Peyer's patch (tissue), 4 donors: ENCODE measurements around the gene STX7. TPM values are rescaled to one million over a fixed set of nuclear protein-coding genes. Genes with fewer than 3 reads are reported as not detected.
A peak's percentile ranks its signal among the peaks of the same experiment; 100 is the strongest.
"Not testable (repeated sequence)": the region's sequence is repeated elsewhere in the genome, so short reads cannot be mapped to it uniquely, and the experiment has no call there.

Experiments
- DNase-seq, 3 donors: peaks; one replicate each; pipeline ENCODE4 v3.0.0-alpha.2; 2017 to 2019
- H3K27ac ChIP-seq, 4 donors: fragments of 200-600 bp; sonication (generic); one replicate each; pipeline ENCODE4 v1.5.1; 2016 to 2019
- H3K27me3 ChIP-seq, 2 donors: fragments of 200-600 bp; sonication (generic); one replicate each; pipeline ENCODE4 v1.5.1; 2019
- H3K36me3 ChIP-seq, 3 donors: fragments of 200-600 bp; sonication (generic); one replicate each; pipeline ENCODE4 v1.5.1; 2016 to 2019
- H3K4me1 ChIP-seq, 4 donors: fragments of 200-600 bp; sonication (generic); one replicate each; pipeline ENCODE4 v1.5.1; 2016 to 2019
- H3K4me3 ChIP-seq, 4 donors: fragments of 200-600 bp; sonication (generic); 1 replicate in 3 of 4; 2 replicates in 1 of 4; pipeline ENCODE4 v1.5.1; 2016 to 2019; ENCODE audit warnings: mild to moderate bottlenecking in 1 of 4
- H3K9me3 ChIP-seq, 4 donors: fragments of 200-600 bp; sonication (generic); one replicate each; pipeline ENCODE4 v1.5.1; 2016 to 2019; ENCODE audit warnings: mild to moderate bottlenecking in 1 of 4
- POLR2A ChIP-seq, 2 donors: fragments of 450-650 bp; IDR thresholded peaks; one replicate each; pipeline ENCODE4 v1.5.1; 2017; ENCODE audit warnings: antibody characterized with exemption in 2 of 2, mild to moderate bottlenecking in 2 of 2, moderate library complexity in 2 of 2
- total RNA-seq, 4 donors: library from RNA; depleted of rRNA; stranded (reverse); fragments of >200 nt; gene quantifications; one replicate each; pipeline ENCODE4 v1.1.0, GENCODE V29; 2016
- TF ChIP-seq, protein P1 (sequence below), 6 experiments: fragments of 450-650 bp in 4 of 6; fragments of 200-600 bp in 2 of 6; sonication (generic) in 1 of 6; IDR thresholded peaks; one replicate each; pipeline ENCODE4 v1.5.1; 2017 to 2019; ENCODE audit warnings: antibody characterized with exemption in 6 of 6, mild to moderate bottlenecking in 3 of 6, moderate library complexity in 1 of 6

The STX7 gene, protein sequence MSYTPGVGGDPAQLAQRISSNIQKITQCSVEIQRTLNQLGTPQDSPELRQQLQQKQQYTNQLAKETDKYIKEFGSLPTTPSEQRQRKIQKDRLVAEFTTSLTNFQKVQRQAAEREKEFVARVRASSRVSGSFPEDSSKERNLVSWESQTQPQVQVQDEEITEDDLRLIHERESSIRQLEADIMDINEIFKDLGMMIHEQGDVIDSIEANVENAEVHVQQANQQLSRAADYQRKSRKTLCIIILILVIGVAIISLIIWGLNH
- 10 to 100 TPM; 31.4 to 65.9 (median 51.9) TPM for total RNA-seq

DNA sequence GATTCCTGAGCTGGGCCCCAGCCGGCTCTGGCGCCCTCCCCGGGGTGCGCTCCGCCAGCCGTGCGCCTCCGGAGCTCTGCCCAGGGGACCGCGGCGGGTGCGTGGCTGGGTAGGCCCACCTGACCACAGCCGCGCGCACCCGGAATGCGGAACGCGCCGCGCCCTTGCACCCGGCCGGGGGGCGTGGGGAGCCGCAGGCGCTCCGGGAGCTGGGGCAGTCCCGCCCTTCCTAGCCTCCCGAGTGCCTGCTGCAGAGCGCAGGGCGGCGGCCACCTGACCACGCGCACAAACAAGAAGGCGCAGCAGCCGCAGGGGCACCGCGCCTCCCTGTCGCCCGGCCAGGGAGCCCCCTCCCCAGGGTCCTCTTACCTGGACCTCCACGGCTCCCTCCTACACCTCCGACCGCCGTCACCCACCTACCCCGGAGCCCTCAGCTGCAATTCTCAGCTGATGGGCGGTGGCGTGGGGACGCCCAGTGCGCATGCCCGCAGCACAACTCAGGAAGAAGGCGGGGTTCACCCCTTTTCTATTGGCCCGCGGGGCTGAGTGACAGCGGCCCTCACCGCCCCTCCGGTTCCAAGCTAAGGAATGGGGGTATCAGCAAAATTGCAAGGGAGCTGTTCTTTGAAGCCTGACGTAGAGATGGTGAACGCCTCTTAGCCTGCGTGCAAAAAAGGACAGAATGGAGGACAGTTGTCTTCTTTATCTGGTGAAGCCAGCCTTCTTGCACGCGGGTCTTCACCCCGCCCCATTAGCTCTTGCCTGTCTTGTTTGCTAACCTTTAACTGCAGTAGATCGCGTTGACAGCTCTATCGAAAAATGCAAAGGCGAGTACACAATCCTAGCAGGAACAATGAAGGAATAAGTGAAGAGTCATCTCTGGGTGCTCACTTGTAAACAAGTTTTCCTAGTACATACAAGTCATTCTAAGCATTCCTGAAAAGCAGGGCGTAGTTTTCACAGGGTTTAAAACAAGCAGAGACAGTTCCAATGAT is at the start of gene STX7:
TSS of gene STX7 (minus strand) at position 479 of the 995 bp plus-strand sequence. CDS start 9,586 bp downstream, outside the sequence.
- Histone ChIP-seq H3K9me3 (no peaks in the 10 kb centered on the region), H3K4me1 (peaks cover 0 to 27% (median 0%) of the 10 kb centered on the region in 4 donors), H3K4me3 (peak within 1 kb of the TSS; percentile 65 to 92 (median 84)), H3K27me3 (no peaks in the 10 kb centered on the region), H3K27ac (peak within 1 kb of the TSS; percentile 79 to 97 (median 90)), H3K36me3 (no peaks in the 10 kb centered on the region)
- TF ChIP-seq, protein P1, sequence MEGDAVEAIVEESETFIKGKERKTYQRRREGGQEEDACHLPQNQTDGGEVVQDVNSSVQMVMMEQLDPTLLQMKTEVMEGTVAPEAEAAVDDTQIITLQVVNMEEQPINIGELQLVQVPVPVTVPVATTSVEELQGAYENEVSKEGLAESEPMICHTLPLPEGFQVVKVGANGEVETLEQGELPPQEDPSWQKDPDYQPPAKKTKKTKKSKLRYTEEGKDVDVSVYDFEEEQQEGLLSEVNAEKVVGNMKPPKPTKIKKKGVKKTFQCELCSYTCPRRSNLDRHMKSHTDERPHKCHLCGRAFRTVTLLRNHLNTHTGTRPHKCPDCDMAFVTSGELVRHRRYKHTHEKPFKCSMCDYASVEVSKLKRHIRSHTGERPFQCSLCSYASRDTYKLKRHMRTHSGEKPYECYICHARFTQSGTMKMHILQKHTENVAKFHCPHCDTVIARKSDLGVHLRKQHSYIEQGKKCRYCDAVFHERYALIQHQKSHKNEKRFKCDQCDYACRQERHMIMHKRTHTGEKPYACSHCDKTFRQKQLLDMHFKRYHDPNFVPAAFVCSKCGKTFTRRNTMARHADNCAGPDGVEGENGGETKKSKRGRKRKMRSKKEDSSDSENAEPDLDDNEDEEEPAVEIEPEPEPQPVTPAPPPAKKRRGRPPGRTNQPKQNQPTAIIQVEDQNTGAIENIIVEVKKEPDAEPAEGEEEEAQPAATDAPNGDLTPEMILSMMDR (IDR thresholded peaks at IDR 0.05) = no peak
- peak; percentile 74 to 84 for TF ChIP-seq POLR2A (IDR thresholded peaks at IDR 0.05)
- DNase-seq = peak; percentile 91 to 96 (median 94)

DNA sequence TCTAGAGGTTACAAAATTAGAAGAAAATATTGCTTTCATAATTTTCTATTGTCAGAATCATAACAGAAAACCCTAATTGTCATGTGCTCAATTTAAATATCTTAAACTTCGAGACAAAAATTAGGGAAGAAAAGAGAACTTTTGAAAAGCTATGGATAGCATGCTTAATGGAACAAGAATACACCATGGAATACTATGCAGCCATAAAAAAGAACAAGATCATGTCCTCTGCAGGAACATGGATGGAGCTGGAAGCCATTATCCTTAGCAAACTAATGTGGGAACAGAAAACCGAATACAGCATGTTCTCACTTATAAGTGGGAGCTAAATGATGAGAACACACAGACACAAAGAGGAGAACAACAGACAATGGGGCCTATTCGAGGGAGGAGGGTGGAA is 47.2 kb upstream of the STX7 start:
- not testable (repeated sequence) for H3K4me3 ChIP-seq, H3K27me3 ChIP-seq, H3K27ac ChIP-seq, H3K36me3 ChIP-seq, H3K4me1 ChIP-seq, DNase-seq, H3K9me3 ChIP-seq

DNA sequence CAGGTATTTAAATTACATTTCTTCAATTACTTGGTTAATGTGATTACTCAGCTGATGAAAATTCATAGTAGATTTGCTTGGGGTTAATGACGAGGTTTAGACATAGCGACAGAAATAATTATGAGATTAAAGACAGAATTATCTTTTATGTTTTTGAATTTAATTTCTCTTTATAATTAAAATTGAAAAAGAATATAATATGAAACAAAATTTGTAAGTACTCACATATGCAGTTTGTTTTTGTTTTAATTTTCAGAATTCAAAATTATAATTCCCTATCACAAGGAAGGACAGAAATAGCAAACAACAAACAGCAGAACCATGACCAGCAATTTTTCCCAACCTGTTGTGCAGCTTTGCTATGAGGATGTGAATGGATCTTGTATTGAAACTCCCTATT is 39.5 kb upstream of the STX7 start, which contains the start of gene TAAR8:
TSS of gene TAAR8 (plus strand) at position 301 of the 400 bp plus-strand sequence. CDS start at position 322, 21 bp downstream.
- Histone ChIP-seq H3K9me3 (no peaks in the 10 kb centered on the region), H3K36me3 (no peaks in the 10 kb centered on the region), H3K4me3 (no peak within 1 kb of the TSS), H3K4me1 (no peaks in the 10 kb centered on the region), H3K27ac (no peak within 1 kb of the TSS), H3K27me3 (no peaks in the 10 kb centered on the region)
- no peak for DNase-seq
- no peak for TF ChIP-seq POLR2A (IDR thresholded peaks at IDR 0.05)
- TF ChIP-seq, protein P1 (IDR thresholded peaks at IDR 0.05) = no peak

DNA sequence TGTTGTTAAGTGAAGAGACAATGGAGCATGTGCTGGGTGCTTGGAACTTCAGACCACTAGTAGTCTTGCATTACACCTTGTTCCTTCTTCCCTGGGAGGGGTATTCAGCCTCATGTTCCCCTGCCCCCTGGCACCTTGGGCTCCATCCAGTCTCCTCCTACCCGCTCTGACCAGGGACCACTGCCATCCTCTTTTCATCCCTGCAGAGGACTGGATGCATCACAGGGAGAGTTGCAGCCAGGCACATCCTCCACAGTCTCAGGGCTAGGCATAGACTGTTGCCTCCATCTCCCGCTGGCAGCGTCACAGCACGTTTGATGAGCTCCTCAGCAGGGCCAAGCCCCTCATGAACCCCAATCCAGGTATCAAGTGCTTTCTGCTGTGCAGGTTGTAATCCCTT is 38.3 kb upstream of the STX7 start:
- Histone ChIP-seq H3K27me3 (no peaks in the 10 kb centered on the region), H3K9me3 (no peaks in the 10 kb centered on the region), H3K4me1 (no peaks in the 10 kb centered on the region), H3K36me3 (no peaks in the 10 kb centered on the region), H3K4me3 (no peak overlapping the region), H3K27ac (no peak overlapping the region)
- no peak for DNase-seq
- TF ChIP-seq, protein P1 (IDR thresholded peaks at IDR 0.05) = no peak
- TF ChIP-seq POLR2A (IDR thresholded peaks at IDR 0.05) = no peak

DNA sequence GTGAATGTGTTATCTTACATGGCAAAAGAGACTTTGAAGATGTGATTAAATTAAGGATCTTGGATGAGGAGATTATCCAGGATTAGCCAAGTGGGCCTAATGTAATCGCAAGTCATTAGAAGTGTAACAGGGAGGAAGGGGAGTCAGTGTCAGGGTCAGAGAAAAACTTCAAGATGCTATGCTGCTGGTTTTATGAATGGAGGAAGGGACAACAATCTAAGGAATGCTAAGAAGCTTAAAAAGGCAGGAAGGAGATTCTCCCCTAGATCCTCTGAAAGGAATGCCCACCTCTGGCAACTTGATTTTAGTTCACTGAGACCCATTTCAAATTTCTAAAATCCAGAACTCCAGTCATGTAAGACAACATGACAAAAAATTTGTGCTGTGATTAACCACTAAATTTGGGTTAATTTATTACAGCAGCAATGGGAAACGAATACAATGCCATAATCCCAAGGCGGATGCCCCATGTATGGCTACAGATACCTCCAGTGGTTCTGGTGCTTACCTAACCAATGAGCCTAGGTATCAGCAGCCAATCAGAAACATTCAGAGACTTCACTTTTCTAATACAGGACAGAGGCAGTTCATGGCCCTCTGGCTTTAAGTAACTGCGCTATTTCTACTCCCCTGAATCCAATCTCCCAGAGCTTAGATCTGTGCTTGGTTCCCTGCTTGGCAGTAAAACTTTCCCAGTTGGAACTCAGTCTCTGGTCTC is 36.0 kb upstream of the STX7 start:
- no peaks in the 10 kb centered on the region for H3K27me3 ChIP-seq
- no peak for DNase-seq
- H3K9me3 ChIP-seq = no peaks in the 10 kb centered on the region
- H3K27ac ChIP-seq = no peak overlapping the region
- H3K36me3 ChIP-seq = no peaks in the 10 kb centered on the region
- H3K4me3 ChIP-seq = no peak overlapping the region
- H3K4me1 ChIP-seq = no peaks in the 10 kb centered on the region
- no peak for TF ChIP-seq POLR2A (IDR thresholded peaks at IDR 0.05)
- TF ChIP-seq, protein P1 (IDR thresholded peaks at IDR 0.05) = no peak
